SK-MEL-5 (cell line): Measurements from ENCODE around the gene UNC5A. TPM values are rescaled to one million over a fixed set of nuclear protein-coding genes. Genes with fewer than 3 reads are reported as not detected.
A peak's percentile ranks its signal among the peaks of the same experiment; 100 is the strongest.

Experiments used
- DNase-seq: peaks from one replicate; pipeline ENCODE4 v3.0.0-alpha.2; 2016; ENCODE audit warnings: low read depth, low spot score
- in situ Hi-C: cut with HindIII; loops from 2 replicates; pipeline ENCODE4 v1.10.0; 2016; ENCODE audit warnings: low sequenced_read_pairs, high pct_unique_total_duplicates, low pct_unique_long_range_greater_than_20kb
- total RNA-seq: library from RNA; depleted of rRNA; stranded (reverse); fragments of >200 nt; shearing (Covaris generic); gene quantifications from 2 replicates; pipeline ENCODE4 v1.2.3, GENCODE V29; 2014

Gene UNC5A
- total RNA-seq, 1 experiment from 2014 or later = not detected

DNA sequence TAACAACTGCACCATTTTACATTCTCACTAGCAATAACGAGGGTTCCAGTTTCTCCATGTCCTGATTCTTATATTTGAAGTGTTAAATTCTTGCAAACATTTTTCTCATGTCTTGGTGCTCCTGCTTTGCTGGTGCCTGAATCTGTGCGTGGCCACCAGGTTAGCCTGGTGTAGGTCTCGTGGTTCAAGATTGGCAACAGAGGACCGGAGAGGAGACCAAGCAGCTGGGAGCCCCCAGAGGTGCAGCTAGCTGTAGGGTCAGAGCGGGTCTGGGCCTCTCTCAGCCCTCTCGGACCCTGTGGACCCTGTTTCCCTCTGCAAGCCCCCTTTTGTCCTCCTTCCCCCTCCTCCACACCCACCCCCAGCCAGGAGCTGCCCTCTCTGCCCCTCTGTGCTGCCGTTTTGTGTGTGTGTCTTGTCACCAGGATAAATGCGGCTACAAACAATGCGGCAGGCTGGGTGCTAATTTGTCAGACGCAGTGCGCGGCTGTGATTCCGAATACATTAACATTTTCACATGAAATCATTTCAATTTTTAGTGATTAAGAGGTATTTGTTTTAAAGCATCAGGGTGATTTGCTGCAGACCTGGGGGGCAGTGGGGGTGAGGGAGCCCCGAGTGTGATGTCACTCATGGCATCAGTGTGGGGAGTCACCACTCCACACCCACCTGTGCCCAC is 17.5 kb downstream of the UNC5A start:
- no peak for DNase-seq
- in situ Hi-C loops = no loop called here

DNA sequence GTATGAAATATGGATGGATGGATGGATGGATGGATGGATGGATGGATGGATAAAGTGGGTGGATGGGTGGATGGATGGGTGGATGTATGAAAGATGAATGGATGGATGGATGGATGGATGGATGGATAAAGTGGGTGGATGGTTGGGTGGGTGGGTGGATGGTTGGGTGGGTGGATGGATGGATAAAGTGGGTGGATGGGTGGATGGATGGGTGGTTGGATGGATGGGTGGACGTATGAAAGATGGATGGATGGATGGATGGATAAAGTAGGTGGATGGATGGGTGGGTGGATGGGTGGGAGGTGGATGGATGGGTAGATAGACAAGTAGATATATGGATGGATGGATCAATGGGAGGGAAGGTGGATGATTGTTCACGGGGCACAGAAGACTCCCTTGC is 19.0 kb downstream of the UNC5A start:
- DNase-seq = no peak
- in situ Hi-C loops = no loop called here

DNA sequence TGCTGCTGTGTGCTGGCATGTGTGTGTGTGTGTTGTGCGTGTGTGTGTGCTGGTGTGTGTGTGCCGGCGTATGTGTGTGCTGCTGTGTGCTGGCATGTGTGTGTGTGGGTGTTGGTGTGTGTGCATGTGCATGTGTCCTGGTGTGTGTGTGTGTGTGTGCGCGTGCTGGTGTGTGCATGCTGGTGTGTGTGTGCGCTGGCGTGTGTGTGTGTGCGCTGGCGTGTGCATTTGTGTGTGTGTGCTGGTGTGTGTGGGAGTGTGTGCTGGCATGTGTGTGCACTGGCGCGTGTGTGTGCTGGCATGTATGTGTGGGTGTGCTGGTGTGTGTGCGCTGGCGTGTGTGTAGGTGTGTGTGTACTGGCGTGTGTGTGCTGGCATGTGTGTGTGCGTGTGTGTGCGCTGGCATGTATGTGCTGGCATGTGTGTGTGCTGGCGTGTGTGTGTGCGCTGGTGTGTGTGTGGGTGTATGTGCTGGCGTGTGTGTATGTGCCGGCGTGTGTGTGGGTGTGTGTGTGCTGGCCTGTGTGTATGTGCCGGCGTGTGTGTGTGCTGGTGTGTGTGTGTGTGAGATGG is 20.1 kb downstream of the UNC5A start:
- no peak for DNase-seq
- in situ Hi-C loops = no loop called here

DNA sequence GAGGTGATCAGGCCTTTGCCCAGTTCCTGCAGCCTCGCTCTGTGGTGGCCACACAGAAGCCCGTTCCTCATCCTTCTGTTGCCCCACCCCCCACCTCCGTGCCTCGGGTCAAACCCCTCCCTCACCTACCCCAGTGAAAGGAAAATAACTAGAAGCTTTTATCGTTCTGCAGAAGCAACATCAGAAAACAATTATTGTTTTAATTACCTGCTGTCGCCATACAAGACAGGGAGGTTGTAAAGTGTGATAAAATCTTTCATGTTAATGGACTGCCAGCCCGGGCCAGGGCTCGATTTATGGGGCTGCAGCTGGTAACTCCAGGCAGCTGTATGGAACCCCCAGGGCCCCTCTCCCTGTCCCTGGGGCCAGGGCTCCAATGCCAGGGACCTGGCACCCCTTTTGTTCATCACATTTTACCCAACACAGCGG is 20.6 kb downstream of the UNC5A start:
- in situ Hi-C loops = no loop called here
- no peak for DNase-seq

DNA sequence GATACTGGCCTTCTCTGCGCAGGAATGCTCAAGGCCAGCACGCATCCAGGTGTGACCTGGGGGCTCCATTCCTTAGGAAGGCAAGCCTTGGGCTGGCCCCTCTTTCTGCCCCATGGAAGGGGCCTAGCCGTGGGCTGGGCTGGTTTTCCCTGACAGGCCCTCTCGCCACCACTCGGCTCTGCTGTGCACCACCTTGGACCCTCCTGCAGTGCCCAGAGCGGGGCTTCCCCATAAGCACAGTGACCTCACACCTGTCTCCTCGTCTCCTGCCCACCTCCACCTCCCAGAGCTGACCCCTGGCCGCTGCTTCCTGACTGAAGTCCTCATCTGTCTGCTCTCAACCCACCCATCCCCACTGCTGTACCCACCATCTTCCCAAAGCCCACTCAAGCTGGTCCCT is 21.1 kb downstream of the UNC5A start:
- in situ Hi-C loops = no loop called here
- no peak for DNase-seq

DNA sequence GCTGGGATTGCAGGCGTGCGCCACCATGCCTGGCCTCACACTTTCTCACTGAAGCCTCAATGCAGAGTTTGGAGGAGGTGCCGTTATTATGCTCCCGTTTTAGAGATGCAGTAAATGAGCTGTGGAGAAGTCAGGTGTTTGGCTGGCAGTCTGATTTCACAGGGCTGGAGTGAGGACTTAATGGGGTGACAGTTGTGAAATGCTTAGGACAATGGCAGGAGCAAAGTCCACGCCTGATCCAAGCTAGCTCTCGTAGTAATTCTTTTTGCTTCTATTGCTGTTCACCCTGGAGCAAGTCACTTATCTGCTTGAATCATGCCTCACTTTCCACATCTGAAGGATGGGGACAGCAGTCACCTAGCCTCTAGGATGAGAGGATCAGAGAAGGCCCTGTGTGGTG is 21.8 kb downstream of the UNC5A start:
- in situ Hi-C loops = no loop called here
- DNase-seq = no peak

DNA sequence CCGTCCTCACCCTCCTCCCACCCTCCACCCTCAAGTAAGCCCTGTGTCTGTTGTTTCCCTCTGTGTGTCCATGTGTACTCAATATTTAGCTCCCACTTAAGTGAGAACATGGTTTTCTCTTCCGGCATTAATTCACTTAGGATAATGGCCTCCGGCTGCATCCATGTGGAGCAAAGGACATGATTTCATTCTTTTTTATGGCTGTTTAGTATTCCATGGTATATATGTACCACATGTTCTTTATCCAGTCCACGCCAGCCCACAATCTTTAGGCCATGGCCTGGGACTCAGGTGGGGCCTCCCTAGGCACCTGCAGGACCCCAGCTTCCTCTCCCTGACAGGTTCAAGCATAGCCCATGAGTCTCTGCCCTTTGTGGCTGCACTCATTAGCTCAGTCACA is 22.9 kb downstream of the UNC5A start:
- DNase-seq = no peak
- in situ Hi-C loops = no loop called here

DNA sequence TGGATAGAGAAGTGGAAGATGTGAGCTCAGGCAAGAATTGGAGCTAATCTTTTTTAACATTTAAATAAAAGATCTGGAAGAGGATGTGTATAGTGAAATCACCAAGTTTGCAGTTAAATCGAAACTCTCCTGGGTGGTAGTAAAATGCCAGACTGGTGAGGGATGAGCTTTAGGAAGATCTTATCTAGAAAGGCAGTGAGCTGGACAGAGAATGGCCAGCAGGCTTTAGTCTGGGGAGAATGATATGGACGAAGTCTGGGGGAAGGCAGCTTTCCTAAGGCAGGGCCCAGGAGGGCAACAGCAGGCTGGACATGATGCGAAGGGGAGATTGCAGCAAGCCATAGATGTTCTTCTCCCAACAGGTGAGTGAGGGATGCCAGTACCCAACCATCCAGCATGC is 25.6 kb downstream of the UNC5A start:
- in situ Hi-C loops = no loop called here
- no peak for DNase-seq

DNA sequence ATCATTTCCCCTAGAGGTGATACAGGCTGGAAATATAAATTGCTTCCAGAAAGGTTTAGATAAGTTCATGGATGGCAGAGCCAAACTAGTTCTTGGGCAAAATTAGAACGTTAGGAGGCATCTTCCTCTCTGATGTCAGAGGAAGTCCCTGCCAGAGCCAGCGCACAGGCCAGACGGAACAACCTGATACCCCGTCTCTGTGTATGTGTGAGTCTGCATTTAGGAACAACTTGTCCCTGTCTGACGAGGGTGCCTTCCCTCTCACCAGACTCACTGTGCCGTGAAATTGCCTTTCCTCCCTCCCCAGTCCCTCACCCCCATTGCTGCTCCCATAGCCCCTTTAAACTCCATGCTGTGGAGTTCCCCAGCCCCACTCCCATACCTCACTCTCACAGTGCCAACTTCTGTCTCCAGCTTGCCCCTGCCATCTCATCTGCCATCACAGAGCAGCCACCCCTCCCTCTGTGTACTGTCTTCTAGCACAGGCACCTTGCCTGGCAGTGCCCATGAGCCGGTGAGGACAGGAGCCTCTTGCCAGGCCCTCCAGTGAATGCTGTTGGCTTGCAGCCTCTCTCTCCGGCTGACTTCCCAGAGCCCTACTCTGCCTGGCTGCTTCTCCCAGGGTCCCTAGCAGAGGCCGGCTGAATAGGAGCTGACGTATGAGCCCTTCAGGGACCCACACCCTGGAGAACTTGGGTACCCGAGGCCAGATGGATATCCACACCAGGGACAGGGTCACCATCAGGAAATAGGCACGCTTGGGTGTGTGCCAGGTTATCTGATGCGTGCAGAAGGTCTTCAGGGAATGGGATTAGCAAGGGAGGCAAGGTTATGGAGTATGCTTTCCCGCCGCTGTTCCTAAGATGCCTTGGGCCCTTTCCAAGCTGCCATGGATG is 26.7 kb downstream of the UNC5A start:
- DNase-seq = no peak
- in situ Hi-C loops = no loop called here

DNA sequence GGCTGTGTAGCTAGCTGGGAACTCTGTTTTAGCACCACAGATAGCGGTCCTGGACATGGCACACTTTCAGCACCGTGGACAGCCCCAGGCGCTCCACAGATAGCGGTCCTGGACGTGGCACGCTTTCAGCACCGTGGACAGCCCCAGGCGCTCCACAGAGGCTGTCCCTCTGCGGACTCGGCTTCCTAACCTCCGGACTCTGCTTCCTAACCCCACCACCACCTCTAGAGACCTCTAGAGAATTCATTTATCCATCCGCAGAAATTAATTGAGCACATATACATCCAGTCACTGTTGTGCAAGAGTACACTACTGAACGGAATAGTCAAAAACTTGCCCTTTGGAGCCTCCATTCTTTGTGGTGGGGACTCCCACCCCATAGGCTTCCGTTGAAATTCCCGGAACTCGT is 27.4 kb downstream of the UNC5A start:
- in situ Hi-C loops = no loop called here

DNA sequence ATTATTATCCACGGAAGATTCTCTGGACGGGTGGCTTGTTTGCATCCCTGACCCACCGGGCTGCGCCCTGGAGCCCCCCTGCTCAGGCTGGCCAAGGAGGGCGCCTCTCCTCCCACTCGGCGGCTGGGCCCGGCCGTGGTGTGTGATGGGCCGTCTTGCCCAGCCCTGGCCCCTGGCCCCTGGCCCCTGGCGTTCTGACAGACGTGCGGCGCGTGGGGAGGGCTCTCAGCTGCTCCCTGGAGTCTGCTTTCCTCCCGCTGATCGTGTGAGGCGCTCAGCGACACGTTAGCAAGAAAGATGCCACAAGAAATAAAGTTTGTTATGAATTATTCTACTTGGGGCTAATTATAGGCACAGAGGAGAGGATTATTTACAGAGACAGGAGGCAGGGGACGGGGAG is 33.3 kb downstream of the UNC5A start:
- DNase-seq = no peak
- in situ Hi-C loops = no loop called here

More for the DNA sequence above, 27.4 kb downstream of the UNC5A start:
- peak; percentile 80 for DNase-seq

DNA sequence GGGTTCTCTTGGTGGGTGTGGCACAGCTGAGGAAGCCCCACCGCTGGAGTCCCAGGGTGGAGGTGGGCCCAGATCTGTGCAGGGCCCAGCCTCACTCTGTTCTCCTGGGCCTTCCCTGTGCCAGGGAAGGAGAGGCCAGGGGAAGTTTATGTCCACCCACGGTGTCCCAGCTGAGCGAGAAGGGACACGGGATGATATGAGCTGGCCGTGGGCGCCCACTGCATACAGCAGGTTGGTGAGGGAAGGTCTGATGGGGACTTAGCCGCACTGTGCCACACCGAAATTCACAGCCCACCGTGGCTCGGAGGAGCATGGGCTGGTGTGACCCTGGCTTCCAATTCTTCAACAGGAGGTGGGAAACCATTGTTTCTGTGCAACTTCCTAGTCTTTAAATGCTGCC is 33.9 kb downstream of the UNC5A start:
- DNase-seq = no peak
- in situ Hi-C loops = no loop called here

DNA sequence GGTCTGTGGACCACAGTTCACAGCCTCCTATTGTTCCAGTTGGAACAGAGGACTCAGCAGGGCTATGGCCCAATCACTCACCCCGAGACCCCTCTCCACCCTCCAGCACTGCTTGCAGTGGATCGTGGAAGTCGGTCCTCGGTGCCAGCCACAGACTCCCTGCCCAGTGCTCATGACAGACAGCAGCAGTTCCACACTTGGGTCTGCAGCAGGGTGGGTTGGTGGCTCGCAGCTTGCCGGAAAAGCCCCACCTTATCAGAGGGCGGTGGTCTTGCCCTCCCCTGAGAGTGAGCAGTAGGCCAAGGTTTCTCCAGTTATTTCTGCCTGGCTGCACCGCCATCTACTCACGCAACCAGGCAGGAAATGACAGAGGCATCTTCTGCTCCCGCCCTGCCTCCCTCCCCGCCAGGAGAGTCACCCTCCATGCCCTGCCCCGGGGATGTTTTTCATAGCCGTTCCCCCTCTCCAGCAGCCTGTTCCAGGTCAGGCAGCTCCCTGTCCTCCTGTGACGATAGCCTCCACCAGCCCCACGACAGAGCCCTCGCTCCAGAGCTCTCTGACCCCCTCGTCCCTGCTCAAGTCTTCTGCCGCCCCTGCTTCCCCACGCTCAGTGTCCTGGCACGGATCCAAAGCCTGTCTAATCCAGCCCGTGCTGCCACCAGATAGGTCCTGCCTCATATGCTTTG is 34.5 kb downstream of the UNC5A start:
- in situ Hi-C loops = no loop called here
- no peak for DNase-seq

DNA sequence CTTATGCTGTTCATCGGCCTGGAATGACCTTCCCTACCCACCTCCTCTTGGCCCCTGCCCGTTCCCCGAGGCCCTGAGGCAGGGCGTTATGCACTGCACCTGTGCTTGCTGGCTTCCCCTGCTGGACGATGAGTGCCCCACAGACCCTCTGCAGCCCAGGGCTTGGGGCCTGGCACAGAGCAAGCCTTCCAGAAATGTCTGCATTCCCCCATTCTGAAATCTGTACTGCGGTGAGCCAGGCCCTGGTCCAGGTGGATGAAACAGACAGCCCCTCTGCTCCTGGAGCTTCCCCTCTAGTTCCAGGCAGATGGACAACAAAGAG is 35.0 kb downstream of the UNC5A start:
- in situ Hi-C loops = no loop called here
- no peak for DNase-seq

DNA sequence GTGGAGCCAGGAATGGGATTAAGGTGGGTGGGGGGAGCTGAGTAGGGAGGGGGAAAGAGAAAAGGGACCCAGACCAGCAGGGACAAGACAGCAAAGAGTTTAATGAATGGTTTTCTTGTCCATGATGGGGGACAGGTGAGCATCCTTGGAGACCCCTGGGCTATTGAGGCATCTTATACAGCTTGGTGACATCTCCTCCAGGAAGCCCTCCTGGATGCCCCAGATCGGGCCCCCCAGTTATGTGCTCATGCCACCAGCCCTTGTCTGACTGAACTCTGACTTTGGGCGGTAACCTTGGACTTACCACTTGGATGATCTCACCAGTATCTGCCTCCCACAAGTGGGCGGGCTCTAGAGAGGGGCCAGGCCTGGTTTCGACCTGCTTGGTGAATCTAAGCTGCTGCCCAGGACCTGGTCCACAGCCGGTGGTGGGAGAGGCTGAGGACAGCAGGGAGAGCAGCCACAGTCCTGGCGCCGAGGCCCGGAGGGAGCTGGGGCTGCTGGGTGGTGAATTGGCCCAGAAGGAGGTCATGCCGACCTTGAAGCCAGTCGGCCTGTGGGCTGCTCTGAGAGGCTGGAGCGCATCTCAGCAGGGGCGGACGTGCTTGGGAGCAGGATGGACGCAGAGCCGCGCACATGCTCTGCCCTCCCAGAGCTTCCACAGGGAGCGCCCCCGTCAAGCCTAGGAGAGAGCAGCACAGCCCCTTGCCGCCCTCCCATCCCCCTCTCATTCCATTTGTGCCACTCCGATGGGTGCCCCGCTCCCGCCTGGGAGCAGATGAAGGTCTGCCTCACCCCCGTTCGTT is 36.2 kb downstream of the UNC5A start:
- in situ Hi-C loops = no loop called here
- no peak for DNase-seq

DNA sequence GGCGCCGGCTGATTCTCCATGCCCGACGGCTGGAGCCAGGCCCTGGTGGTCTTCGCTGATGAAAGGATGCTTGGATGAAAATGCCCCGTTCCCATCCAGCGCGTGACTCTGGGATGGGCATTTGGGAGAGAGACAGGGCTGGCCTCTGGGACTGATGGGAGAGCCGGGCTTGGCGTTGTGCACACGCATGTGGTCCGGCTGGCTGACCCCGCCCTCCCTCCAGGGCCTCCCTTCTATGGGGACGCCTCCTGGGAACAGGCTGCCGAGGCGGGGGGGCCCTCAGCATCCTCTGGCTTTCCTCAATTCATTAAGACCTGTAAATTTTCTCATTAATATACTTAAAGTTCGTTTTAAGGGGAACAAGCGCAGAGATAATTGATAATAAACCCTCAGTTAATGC is 36.8 kb downstream of the UNC5A start:
- DNase-seq = no peak
- in situ Hi-C loops = no loop called here

DNA sequence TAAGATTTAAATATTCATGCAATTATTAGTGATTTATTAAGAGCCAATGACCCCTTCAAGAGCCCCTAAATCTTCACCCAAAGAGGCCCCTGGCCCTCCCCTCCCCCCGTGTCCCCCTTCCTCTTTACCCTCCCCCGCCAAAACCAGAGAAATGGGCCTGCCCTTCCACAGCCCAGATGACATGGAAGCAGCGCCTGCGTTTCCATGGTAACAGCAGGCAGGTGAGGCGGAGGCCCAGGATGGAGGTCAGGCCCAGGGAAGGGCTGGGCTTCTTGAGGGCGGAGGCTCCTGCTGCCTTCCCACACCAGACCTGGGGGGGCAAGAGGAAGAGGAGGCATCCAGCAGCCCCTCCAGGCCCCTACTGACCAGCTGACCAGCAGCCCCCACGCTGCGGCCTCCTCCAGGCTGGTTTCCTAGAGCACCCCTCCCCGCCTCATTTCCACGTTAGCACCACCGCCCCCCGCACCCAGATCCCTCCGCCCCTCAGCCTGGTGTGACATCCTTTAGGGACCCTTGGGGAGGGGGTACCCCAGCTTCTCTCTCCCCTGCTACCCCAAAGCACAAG is 37.4 kb downstream of the UNC5A start:
- DNase-seq = no peak
- in situ Hi-C loops = no loop called here
